ENCODE results near the gene KLC1.
"Not testable (repeated sequence)": the region's sequence is repeated elsewhere in the genome, so short reads cannot be mapped to it uniquely, and the experiment has no call there.

KLC1 gene

DNA sequence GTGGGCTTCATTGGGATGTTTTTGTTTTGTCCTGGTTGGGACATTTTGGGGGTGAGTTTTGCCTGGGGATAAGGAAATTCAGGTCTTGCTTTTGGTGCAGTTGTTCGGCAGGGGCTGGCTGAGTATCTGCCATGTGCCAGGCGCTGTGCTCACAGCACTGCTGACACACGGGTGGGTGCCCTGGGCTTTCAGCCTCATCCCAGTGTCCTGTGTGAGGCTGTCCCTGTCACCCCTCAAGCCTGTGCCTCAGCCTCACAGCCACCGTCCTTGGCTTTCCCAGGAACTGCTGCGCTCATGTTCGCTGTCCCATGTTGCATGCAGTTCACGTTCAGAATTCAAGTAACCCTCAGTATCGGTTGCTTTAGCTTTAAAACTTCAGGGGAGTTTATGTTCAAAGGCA lies 61.3 kb downstream of the KLC1 start:
- DNase-seq (ENCODE audit: low spot score), result no peak

DNA sequence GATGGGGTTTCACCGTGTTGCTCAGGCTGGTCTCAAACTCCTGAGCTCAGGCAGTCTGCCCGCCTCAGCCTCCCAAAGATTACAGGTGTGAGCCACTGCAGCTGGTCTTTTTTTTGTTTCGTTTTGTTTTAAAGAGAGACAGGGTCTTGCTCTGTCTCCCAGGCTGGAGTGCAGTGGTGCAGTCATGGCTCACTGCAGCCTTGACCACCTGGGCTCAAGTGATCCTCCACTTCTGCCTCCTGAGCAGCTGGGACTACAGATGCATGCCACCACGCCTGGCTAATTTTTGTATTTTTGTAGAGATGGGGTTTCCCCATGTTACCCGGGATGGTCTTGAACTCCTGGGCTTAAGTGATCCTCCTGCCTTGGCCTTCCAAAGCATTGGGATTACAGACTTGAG lies 62.6 kb downstream of the KLC1 start:
- not testable (repeated sequence) for DNase-seq (ENCODE audit: low spot score)

DNA sequence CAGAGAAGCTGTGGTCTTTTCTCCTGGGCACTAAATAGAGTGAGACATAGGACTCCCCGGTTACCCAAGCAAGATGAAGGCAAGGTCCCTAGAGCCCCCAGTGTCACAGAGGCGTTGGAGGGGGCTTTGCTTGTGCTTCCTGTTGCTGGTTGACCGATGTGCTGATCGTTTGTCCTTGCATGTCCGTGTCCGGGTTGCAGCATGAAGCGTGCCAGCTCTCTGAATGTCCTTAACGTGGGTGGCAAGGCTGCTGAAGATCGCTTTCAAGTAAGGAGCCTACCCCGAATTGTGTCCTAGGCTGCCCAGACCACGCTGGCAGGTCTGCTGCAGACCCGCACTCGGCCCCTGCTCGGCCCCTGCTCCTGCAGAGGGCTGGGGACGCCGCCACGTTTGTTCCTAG lies 63.1 kb downstream of the KLC1 start:
- DNase-seq (ENCODE audit: low spot score), result no peak

DNA sequence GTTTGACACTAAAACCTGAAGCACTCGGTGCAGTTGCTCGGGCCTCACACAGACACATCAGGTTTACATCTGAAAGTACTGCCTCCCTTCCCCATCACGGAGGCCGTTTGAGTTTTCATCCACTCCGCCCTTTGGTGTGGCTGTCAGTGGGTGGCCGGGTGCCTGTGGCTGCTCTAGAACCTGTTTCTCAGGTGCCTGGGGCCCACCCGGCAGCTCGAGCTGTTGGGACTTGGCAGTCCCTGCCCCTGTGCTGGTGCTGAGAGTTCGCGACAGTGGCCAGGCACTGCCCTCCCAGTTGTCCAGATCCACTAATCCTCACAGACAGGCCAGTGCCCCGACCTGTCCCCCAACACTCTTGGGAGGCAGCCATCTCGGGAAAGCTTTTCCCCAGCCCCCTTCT lies 63.9 kb downstream of the KLC1 start:
- no peak for DNase-seq (ENCODE audit: low spot score)

DNA sequence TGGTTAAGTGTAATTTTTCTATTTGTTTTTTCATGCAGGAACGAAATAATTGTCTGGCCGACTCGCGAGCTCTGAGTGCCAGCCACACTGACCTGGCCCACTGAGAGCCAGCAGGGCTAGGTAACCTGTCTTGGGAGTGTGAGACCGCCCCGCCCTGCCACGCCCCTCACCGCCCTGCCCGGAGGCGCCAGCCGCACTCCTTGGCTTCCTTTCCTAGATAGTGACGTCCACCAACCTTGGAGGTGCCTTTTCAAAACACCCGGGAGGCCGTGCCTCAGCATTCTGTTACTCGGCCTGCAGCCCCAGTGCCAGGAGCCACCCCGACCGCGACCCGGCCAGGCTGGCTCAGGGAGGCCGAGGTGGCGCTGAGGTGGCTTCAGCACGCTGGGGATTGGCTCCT lies 64.5 kb downstream of the KLC1 start:
- DNase-seq (ENCODE audit: low spot score), result no peak

DNA sequence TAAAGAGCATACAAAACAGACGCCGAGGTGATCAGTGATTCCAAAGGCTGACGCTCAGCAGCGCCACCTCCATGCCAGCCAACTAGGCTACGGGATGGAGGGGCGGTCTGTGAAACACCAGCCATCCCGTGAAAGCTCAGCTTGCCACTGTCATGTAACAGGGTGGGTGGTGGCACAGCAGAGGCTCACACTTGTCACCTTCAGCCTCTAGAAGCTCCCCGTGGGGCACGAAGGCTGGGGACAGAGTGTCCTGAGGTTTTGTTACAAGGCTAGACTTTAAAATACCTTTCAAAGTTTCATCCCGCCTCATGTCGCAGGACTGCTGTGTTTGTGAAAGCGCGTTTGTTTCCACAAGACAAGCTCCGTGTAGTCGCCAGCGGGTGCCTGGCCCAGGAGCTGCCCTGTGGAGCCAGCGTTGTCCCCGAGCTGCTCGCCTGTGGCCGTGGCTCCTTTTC lies 65.6 kb downstream of the KLC1 start:
- no peak for DNase-seq (ENCODE audit: low spot score)

DNA sequence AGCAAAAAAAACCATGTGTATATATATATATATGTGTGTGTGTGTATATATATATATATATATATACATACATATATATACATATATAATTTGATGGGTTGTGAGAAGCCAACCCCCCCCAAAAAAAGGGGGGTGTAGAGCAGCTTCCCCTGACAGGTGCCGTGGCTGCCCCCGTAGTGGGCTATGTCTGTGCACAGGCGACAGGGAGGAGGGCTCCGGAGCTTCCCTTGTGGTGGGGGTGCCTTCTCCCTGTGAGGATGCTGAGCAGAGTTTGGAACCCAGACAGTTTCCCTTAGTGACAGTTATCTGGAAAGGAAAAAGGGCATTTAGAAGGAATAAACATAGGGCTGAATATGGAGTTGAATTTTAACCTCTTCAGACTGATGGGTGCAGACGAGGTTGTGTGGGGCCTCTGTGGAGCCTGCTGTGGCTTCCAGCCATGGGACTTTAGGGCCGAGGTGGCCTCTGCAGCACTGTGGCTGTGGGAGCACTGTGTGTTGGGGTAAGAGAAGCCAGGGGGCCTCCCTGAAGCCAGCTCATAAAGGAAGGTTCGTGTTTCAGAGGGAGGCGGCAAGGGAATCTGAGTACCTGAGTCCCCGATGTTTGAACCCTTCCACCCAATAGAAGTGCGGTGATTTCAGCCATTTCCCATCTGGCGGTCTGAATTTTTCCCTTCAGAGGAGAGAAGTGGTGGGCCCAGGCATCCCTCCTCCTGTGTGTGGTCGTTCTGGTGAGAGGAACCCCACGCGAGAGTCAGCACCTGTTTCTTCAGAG lies 66.5 kb downstream of the KLC1 start:
- no peak for DNase-seq (ENCODE audit: low spot score)

DNA sequence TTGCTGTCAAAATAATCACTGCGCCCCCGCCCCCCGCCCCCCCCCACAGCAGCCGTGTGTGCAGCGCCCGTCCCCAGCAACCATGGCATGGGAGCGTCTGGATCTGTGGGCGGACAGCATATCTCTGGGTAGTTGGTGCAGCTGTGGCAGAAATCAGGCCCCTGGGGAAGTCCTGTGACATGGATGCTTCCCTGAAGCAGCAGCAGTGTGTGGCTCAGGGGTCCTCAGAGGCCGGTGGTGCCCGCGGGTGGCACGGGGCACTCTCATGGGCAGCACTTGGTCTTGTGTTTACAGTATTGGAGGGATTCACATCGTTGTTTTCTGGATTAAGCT lies 67.0 kb downstream of the KLC1 start:
- no peak for DNase-seq (ENCODE audit: low spot score)

DNA sequence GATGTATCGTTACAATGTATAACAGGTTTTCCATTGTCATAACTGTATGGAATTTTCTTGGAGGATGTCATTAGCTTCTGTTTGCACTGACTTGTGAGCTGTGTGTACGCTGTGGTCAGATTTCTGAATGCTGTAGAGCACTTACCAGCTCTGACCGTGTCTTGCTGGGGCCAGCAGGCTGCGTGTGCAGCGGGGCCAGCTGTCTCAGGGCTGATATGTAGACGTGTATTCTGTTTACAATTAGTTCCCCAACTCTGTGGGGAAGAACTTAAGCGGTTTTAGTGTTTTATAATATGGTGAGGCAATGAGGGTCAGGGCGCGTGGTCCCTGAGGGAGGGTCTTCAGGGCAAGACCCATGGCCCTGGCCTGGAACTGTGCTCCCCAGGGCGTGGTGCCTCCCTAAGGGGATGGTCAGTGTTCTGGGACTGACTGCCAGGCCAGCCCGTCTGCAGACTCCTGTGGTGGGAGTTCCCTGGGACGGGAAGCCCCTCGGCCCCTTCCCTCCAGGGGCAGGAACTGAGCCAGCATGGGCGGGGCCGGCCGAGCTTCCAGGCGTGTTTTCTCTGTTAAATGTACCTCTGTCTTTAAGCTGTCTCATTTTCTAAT lies 67.6 kb downstream of the KLC1 start:
- no peak for DNase-seq (ENCODE audit: low spot score)

DNA sequence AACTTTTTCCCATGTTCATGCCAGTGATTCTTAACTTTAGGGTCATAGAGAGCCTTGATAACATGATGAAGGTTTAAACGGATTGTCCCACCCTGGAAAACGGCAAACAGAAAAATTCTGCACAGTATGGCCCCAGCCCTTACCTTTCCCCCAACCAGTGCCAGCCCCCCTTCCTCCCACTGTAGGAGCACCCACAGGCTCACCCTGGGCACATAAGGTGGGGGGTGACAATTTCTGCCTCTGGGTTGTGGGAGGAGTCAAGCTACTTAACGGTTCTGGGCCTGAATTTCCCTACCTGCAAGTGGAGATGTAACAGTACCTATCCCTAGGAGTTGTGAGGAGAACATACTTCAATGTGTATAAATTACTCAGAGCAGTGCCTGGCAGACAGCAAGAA lies 68.2 kb downstream of the KLC1 start:
- DNase-seq (ENCODE audit: low spot score), result no peak

DNA sequence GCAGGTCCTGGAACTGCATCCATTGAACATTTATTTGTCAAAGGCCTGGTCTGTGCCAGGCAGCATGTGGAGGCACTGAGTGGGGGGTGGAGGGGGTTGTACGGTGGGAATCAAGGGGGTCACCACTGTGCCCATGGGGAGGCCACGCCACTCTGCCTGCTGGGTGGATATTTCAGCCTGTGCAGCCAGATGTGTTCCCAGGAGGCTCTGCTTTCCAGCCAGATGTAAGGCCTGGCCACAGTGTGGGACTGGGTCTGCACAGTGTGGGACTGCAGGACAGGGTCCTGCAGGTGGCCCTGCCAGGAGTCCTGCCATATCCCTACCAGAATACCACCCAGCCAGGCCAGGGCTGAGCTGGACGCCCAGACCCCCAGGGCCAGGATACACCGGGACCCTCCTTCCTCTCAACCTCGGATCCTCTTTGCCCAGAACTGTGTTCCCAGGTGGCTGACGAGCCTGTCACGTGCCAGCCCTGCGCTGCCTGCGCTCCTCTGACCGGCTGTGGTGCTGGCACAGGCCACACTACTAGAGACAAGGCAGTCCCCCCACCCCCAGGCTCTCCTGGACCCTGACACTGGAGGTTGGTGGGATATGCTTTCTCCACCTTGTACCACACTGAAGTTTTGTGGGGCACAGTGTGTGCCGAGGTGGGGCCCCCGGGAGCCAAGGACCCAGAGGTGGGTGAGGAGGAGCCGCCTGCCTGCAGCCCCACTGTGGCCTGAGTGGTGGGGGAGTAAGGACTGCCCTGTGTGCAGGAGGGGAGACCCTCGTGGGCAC lies 68.8 kb downstream of the KLC1 start:
- no peak for DNase-seq (ENCODE audit: low spot score)

DNA sequence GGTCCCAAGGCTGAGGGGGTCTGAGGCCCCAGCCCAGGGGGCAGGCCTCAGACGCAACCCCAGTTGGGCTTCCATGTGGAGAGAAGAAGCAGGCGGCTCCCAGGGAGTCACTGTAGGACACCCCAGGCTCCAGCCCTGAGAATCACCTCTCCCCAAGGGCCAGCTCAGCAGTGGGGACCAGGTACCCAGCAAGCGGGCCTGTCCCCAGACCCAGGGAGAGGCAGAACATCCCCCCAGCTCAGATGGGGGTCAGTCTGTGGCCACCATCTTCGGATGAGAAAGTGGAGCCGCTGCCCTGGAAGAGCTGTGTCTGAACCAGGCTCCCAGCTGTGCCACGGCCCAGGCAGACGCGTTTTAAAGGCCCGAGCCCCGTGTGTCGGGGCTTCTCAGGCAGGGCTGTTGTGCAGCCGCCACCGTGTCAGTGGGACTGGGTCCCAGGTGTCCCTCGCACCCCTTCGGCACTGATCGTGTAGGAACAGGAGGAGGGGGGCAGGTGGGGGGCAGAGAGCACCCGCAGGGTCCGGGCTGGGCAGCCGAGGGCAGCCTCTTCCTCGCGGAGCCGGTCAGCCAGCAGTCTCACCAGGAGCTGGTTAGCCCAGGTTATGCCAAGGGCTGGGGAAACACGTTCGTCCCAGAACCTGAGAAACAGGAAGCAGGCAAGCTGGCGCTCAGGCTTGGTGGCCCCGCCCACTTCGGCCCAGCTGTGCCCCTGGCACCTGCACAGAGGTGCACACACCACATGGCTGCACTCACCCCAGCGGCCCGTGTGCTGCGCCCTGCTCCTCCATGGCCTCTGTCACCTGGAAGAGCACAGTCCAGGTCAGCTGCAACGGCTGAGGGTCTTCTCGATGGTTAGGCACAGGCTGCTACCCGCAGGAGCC lies 69.6 kb downstream of the KLC1 start:
- DNase-seq (ENCODE audit: low spot score), result no peak

DNA sequence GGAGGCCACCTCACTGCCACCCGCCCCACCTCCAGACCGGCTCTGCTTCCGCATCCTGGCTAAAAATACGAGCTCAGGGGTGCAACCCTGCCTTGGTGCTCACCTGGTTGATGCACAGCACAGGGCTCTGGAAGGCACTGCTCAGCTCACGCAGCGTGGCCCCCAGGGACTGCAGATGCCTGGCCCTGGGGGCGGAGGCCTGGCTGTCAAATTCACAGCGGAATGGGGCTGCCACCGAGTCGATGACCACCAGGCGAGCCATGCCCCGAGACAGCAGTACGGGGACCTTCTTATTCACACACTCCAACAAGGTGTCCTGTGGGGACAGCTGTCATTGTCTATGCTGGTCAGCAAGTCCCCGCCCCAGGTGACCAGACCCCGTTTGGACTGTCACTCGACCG lies 70.2 kb downstream of the KLC1 start:
- DNase-seq (ENCODE audit: low spot score), result no peak

DNA sequence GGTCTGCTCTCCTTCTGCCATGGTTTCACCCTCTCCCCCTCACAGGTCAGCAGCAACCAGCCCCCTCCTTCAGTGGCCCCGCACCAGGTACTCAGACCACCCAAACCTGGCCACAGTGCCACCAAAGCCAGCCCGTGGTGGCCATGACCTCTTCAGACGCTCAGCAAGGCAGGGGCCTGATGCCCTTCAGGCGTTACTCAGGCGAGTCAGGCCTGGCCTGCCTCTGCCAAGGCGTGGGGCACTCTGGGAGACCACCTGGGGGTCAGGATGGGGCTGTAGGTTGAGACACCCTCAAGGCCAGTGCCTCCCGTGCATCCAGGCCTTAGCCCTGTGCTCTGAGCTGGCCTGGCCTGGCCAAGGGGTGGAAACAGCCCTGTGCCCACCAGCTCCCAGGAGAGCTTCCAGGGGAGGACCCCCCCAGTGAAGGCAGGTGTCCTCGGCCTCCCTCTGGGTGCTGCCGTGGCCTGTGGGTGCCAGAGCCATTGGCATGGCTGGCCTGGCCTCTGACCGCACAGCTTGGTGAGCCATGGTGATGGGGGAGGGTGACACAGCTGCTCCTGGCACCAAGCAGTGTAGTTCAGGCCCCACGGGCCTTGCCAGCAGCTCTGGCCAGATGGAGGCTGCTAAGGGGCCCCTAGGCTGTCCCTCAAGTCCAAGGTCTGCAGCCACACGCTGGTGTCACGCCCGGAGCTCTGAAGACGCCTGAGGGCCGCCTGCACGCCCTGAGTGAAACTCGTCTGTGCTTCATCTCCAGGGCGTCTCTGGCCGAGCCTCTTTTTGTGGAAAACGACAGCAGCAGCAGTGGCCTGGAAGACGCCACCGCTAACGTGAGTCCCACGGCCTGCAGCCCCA lies 71.1 kb downstream of the KLC1 start:
- no peak for DNase-seq (ENCODE audit: low spot score)

DNA sequence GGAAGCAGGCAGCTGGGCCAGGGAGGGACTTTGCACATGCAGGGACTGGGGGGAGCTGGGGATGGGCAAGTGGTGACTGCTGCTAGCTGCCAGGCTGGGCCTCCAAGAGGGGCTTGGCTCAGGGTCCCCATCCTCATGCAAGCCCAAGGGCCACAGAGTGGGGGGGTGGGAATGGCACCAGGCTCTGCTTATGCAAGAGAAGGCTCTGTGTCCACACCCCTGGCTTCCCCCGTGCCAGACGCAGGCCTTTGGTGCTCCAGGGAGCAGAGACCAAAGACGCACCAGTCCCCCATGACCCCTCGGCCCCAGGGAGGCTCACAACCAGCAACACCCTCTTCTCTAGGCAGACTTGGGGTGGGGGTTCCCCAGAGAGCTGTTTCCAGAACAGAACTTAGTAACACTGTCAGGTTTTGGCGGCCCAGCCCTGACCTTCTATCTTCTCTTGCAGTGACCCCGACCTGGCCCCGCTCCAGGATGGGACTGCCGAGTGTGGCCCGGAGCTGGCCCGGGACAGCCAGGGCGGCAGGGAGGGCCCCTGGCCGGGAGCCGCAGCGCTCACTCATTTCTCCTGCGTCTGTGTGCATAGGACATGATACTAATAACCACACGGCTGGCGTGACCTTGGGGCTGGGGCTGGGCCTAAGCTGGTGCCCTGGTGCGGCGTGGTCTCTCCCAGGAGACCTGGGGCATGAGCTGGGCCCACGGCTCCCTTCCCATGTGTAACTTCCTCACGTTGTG lies 71.9 kb downstream of the KLC1 start:
- no peak for DNase-seq (ENCODE audit: low spot score)

DNA sequence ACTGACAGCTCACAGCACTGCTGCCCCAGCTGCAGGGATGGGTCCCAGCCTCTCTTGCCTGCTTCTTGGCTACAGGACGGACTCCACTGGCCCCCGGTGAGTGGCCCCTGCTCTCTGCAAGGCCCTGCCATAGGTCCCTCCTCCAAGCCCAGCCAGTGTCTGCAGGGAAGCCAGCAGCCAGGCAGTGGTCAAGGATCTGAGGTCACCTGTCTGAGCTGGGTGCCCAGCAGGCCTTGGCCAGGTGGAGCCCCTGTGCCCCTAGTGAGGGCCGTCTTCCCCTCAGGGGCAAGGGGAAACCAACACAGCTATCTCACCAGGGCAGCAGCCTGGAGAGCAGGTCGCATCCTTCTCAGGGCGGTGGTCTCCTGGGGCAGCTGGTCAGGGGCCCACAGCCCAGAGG lies 73.1 kb downstream of the KLC1 start:
- no peak for DNase-seq (ENCODE audit: low spot score)

DNA sequence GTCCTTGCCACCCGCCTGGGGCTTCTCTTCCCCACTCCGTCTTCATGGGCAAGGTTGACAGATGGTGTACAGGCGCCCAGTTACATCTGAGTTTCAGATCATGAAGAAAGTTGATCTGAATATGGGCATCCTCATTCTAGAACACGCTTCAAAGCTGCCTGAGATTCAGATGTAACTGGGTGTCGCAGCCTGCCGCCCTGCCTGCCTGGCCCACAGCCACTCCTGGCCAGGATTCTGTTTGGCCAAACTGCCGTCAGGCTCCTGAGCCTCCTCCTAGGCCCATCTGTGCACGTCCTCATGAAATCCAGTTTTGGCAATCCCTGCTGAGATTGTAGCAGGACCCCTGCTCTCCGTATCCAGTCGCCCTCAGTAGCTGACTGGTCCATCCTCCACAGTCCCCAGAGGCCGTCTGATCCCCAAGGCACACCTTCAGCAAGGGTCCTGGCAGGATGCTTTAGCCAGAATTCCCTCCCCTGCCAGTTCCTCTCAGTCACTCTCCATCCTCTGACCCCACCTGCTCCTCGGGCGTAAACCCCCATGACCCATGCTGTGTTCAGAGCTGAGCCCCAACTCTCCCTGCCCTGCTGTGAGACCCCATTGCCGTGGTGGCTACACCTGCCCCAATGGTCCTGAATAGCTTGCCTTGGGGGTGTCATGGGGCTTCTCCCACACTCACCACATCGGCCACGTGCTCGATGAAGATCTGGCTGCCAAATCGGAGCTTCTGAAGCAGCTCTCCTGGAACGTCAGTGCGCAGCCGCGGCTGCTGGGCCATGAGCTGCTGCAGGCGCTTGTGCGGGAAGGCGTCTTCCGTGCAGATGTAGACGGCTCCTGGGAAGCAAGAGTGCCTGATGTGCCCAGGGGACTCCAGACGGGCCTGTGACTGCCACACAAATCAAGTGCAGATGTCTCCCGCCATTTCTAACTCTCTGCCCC lies 73.8 kb downstream of the KLC1 start:
- no peak for DNase-seq (ENCODE audit: low spot score)

DNA sequence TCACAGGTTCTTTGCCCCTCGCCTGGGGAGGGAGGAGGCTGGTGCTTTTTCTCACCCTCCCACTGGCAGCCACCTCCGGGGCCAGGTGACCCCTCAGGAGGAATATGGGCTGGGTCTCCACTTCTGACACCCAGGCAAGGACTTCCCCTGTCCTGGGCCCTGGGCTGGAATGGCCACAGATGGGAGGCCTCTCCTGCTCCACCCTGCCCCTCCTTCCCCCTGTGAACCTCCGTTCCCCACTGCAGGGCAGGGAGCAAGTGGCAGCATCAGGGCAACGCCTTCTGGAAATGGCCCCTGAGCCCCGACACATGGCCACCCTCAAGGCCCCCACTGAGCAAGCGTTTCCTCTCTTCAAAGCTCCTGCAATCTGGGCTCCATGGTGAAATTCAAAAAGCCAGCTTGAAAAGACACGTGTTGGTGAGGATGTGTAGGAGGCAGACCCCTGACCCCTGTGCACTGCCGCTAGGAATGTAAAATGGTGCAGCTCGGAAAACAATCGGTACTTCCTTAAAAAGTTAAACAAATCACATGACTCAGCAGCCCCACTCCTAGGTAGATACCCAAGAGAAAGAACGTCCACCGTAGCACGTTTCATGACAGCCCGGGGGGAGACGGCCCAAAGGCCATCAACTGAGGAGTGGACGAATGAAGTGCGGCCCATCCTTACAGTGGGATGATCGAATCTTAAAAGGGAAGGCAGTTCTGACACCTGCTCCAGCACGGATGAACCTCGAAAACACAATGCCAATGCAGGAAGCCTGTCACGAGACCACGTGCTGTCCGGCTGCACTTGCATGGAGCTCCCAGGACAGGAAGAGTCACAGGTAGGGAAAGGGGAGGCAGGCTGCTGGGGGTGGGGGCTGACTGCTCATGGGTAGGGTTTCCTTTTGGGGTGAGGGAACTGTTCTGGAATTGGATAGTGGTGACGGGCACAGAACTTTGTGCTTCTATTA lies 74.7 kb downstream of the KLC1 start:
- DNase-seq (ENCODE audit: low spot score), result no peak

Measured in SK-N-DZ (cell line).